ENCODE results near the gene TIMM22.

TIMM22 gene

GRCh38 chr17:1025733-1026598 is 29.0 kb downstream of the TIMM22 start:
- no peak for DNase-seq

GRCh38 chr17:1026599-1026975 is 29.7 kb downstream of the TIMM22 start:
- no peak for DNase-seq

GRCh38 chr17:1027044-1027443 is 30.1 kb downstream of the TIMM22 start:
- DNase-seq: no peak

- DNase-seq: no peak
Measured at GRCh38 chr17:1029196-1029921, 32.4 kb downstream of the TIMM22 start.

GRCh38 chr17:1029922-1030644 is 33.2 kb downstream of the TIMM22 start:
- DNase-seq: no peak

- DNase-seq: no peak
Measured at GRCh38 chr17:1030684-1031532, 34.0 kb downstream of the TIMM22 start.

GRCh38 chr17:1031711-1032110 is 34.8 kb downstream of the TIMM22 start:
- no peak for DNase-seq

- DNase-seq: no peak
Measured at GRCh38 chr17:1032391-1032790, 35.5 kb downstream of the TIMM22 start.

GRCh38 chr17:1033503-1033902 is 36.6 kb downstream of the TIMM22 start:
- DNase-seq: no peak

- no peak for DNase-seq
Measured at GRCh38 chr17:1034652-1035210, 37.8 kb downstream of the TIMM22 start.

- DNase-seq: no peak
Measured at GRCh38 chr17:1035546-1036170, 38.7 kb downstream of the TIMM22 start.

GRCh38 chr17:1036171-1036844 is 39.4 kb downstream of the TIMM22 start:
- no peak for DNase-seq

- DNase-seq: no peak
Measured at GRCh38 chr17:1036845-1037237, 39.9 kb downstream of the TIMM22 start.

GRCh38 chr17:1037238-1037879 is 40.4 kb downstream of the TIMM22 start:
- no peak for DNase-seq

- no peak for DNase-seq
Measured at GRCh38 chr17:1038459-1039122, 41.7 kb downstream of the TIMM22 start.

- no peak for DNase-seq
Measured at GRCh38 chr17:1039123-1039507, 42.2 kb downstream of the TIMM22 start.

GRCh38 chr17:1039511-1040215 is 42.7 kb downstream of the TIMM22 start:
- DNase-seq: no peak

- DNase-seq: no peak
Measured at GRCh38 chr17:1040216-1040600, 43.3 kb downstream of the TIMM22 start.

GRCh38 chr17:1041746-1042145 is 44.8 kb downstream of the TIMM22 start:
- no peak for DNase-seq

GRCh38 chr17:1042486-1042885 is 45.6 kb downstream of the TIMM22 start:
- DNase-seq: no peak
